ENCODE results near the gene ZNF585A.

DNA sequence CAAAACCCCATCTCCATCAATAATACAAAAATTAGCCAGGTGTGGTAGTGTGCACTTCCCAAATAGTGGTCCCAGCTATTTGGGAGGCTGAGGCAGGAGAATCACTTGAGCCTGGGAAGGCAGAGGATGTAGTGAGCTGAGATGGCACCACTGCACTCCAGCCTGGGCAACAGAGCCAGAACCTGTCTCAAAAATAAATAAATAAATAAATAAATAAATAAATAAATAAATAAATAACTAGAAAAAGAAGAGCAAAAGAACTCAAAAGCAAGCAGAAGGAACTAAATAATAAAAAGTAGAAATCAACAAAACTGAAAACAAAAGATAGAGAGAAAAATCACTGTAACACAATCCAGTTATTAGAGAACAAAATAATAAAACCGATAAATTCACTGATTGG, 12.3 kb downstream of the ZNF585A start:
- TF ChIP-seq, protein P1, sequence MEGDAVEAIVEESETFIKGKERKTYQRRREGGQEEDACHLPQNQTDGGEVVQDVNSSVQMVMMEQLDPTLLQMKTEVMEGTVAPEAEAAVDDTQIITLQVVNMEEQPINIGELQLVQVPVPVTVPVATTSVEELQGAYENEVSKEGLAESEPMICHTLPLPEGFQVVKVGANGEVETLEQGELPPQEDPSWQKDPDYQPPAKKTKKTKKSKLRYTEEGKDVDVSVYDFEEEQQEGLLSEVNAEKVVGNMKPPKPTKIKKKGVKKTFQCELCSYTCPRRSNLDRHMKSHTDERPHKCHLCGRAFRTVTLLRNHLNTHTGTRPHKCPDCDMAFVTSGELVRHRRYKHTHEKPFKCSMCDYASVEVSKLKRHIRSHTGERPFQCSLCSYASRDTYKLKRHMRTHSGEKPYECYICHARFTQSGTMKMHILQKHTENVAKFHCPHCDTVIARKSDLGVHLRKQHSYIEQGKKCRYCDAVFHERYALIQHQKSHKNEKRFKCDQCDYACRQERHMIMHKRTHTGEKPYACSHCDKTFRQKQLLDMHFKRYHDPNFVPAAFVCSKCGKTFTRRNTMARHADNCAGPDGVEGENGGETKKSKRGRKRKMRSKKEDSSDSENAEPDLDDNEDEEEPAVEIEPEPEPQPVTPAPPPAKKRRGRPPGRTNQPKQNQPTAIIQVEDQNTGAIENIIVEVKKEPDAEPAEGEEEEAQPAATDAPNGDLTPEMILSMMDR (IDR thresholded peaks at IDR 0.05), result no peak
- no peak for TF ChIP-seq POLR2A (IDR thresholded peaks at IDR 0.05)
